Lower leg skin (tissue), 3 donors: ENCODE data around the gene MAX.

Experiments
- POLR2A ChIP-seq, 2 donors: fragments of 450-650 bp; IDR thresholded peaks; one replicate each; pipeline ENCODE4 v1.6.1; 2016 to 2017; ENCODE audit warnings: antibody characterized with exemption in 2 of 2, mild to moderate bottlenecking in 1 of 2, moderate library complexity in 1 of 2
- TF ChIP-seq, protein P1 (sequence below), 3 donors: fragments of 450-650 bp; IDR thresholded peaks; one replicate each; pipeline ENCODE4 v1.5.1; 2016; ENCODE audit warnings: antibody characterized with exemption in 3 of 3, mild to moderate bottlenecking in 3 of 3, moderate library complexity in 2 of 3

DNA sequence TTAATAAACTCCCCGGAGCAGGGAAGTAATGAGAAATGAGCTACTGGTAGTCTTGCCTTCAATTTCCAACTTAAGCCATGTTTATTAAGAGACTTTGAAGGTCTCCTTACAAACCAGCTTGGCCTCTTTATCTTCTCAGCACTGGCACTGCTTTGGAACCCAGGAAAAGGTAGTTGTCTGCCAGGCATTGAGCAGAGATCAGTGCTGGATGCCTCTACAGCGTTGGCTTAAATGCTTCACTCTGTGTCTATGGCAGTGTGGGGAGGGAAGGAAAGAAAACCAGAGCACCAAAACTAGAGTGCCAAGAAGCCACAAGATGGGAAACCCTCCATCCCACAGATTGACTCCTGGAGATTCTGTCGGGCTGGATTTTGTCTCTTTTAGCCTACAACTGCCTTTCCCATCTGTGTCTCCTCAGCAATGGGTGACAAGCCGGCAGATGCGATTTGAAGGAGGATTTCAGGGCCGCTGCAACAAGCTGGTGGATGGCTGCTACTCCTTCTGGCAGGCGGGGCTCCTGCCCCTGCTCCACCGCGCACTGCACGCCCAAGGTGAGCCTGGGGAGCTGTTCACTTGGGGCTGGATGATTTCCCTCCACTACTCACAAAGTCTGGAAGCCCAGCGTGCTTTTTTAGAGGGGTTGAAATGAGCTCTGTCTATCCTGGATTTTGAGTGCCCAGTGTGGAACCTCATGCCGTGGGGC is 58.3 kb downstream of the MAX start:
- TF ChIP-seq, protein P1, sequence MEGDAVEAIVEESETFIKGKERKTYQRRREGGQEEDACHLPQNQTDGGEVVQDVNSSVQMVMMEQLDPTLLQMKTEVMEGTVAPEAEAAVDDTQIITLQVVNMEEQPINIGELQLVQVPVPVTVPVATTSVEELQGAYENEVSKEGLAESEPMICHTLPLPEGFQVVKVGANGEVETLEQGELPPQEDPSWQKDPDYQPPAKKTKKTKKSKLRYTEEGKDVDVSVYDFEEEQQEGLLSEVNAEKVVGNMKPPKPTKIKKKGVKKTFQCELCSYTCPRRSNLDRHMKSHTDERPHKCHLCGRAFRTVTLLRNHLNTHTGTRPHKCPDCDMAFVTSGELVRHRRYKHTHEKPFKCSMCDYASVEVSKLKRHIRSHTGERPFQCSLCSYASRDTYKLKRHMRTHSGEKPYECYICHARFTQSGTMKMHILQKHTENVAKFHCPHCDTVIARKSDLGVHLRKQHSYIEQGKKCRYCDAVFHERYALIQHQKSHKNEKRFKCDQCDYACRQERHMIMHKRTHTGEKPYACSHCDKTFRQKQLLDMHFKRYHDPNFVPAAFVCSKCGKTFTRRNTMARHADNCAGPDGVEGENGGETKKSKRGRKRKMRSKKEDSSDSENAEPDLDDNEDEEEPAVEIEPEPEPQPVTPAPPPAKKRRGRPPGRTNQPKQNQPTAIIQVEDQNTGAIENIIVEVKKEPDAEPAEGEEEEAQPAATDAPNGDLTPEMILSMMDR (IDR thresholded peaks at IDR 0.05): no peak
- no peak for TF ChIP-seq POLR2A (IDR thresholded peaks at IDR 0.05)
